K562 (cell line): ENCODE measurements around the gene CDKN1C.

Source experiments
- E2F1 ChIP-seq: sonication (generic); formaldehyde crosslinking; IDR thresholded peaks from 2 replicates; pipeline ENCODE4 v1.8.1; 2023; ENCODE audit warnings: mild to moderate bottlenecking, missing genetic modification reagents, moderate library complexity
- E2F4 ChIP-seq: sonication (generic); formaldehyde crosslinking; IDR thresholded peaks from 2 replicates; pipeline ENCODE4 v1.8.0; 2022; ENCODE audit warnings: mild to moderate bottlenecking, low read depth, missing genetic modification reagents
- HBP1 ChIP-seq: fragments of 450-650 bp; formaldehyde crosslinking; IDR thresholded peaks from 2 replicates; pipeline ENCODE4 v1.4.0; 2022; ENCODE audit warnings: missing genetic modification characterization
- MAFF ChIP-seq: IDR thresholded peaks from 2 replicates; pipeline ENCODE4 v1.6.1; 2012; ENCODE audit warnings: low read length, improper control_type of control experiment
- MLLT1 ChIP-seq, 2 experiments: fragments of 450-650 bp; IDR thresholded peaks; 2 replicates each; pipeline ENCODE4 v1.6.1; 2016
- NFE2 ChIP-seq: IDR thresholded peaks from 2 replicates; pipeline ENCODE4 v1.6.1; 2014; ENCODE audit warnings: antibody characterized with exemption, low read depth
- POLR2A ChIP-seq: fragments of 450-650 bp; conservative IDR thresholded peaks from 2 replicates; pipeline ENCODE4 v1.6.1; 2016
- POLR2B ChIP-seq: fragments of 450-650 bp; IDR thresholded peaks from 2 replicates; pipeline ENCODE4 v1.6.1; 2018; ENCODE audit warnings: low read depth; ENCODE audit not compliant: partially characterized antibody
- POLR2G ChIP-seq: fragments of 200-400 bp; formaldehyde crosslinking; IDR thresholded peaks from 2 replicates; pipeline ENCODE4 v1.6.1; 2017; ENCODE audit warnings: low read depth, mild to moderate bottlenecking, antibody characterized with exemption, low read length, moderate library complexity
- SMARCC2 ChIP-seq: fragments of 450-650 bp; IDR thresholded peaks from 2 replicates; pipeline ENCODE4 v1.6.1; 2017; ENCODE audit warnings: antibody characterized with exemption, moderate library complexity, mild to moderate bottlenecking, low read depth
- SREBF2 ChIP-seq: sonication (generic); formaldehyde crosslinking; IDR thresholded peaks from 2 replicates; pipeline ENCODE4 v1.4.0; 2020; ENCODE audit warnings: mild to moderate bottlenecking, missing genetic modification reagents
- ZBTB2 ChIP-seq: fragments of 450-650 bp; IDR thresholded peaks from 2 replicates; pipeline ENCODE4 v1.6.1; 2016; ENCODE audit warnings: antibody characterized with exemption
- ZBTB33 ChIP-seq: sonication (generic); formaldehyde crosslinking; IDR thresholded peaks from 2 replicates; pipeline ENCODE4 v1.8.1; 2023; ENCODE audit warnings: mild to moderate bottlenecking, missing genetic modification reagents
- ZFP36 ChIP-seq: fragments of 150-350 bp; IDR thresholded peaks from 2 replicates; pipeline ENCODE4 v1.6.1; 2018; ENCODE audit warnings: low read length, low read depth; ENCODE audit not compliant: partially characterized antibody

GRCh38 chr11:2870969-2871680 is 14.4 kb downstream of the CDKN1C start:
- no peak for TF ChIP-seq POLR2B
- TF ChIP-seq SMARCC2: no peak
- no peak for TF ChIP-seq SREBF2 (CRISPR knock-in tag)
- no peak for TF ChIP-seq POLR2G
- TF ChIP-seq MLLT1 (IDR thresholded peaks at IDR 0.05): no peak
- TF ChIP-seq E2F1: no peak
- no peak for TF ChIP-seq ZBTB2
- no peak for TF ChIP-seq MAFF
- no peak for TF ChIP-seq POLR2A
- no peak for TF ChIP-seq HBP1
- no peak for TF ChIP-seq ZBTB33
- no peak for TF ChIP-seq NFE2
- TF ChIP-seq ZFP36: no peak
- TF ChIP-seq E2F4 (CRISPR knock-in tag): no peak
